ENCODE measurements around the gene SPTBN1.

- TF ChIP-seq CTCF (IDR thresholded peaks at IDR 0.05) (no peak), POLR2A (IDR thresholded peaks at IDR 0.05) (no peak)
Measured at GRCh38 chr2:54603796-54604195, 147.7 kb downstream of the SPTBN1 start.

Data from uterus (tissue), 2 donors.